Brain microvascular endothelial cell (primary cell): ENCODE measurements around the gene GALNT3.

Experiments
- DNase-seq: peaks from one replicate; pipeline ENCODE4 v3.0.0-alpha.2; 2020
- H3K27ac ChIP-seq: fragments of 250-450 bp; sonication (Bioruptor Pico); 2 replicates; pipeline ENCODE4 v1.5.1; 2020; ENCODE audit warnings: mild to moderate bottlenecking, moderate library complexity
- H3K27me3 ChIP-seq: fragments of 250-450 bp; sonication (Bioruptor Pico); replicated peaks from 2 replicates; pipeline ENCODE4 v1.5.1; 2020; ENCODE audit warnings: mild to moderate bottlenecking
- H3K36me3 ChIP-seq: fragments of 250-450 bp; sonication (Bioruptor Pico); replicated peaks from 2 replicates; pipeline ENCODE4 v1.5.1; 2020; ENCODE audit warnings: mild to moderate bottlenecking
- H3K4me3 ChIP-seq: 2 replicates; pipeline ENCODE4 v1.5.1; 2011; ENCODE audit warnings: low read depth, mild to moderate bottlenecking, control low read depth, low read length, moderate library complexity
- CTCF ChIP-seq: IDR thresholded peaks from 2 replicates; pipeline ENCODE4 v1.5.1; 2011; ENCODE audit warnings: low read depth, mild to moderate bottlenecking, moderate library complexity, low read length, control low read depth, inconsistent platforms; ENCODE audit errors: missing control alignments
- in situ Hi-C: cut with HindIII; loops from 2 replicates; pipeline ENCODE4 v1.10.0; 2017; ENCODE audit warnings: low sequenced_read_pairs, low pct_ligation_motif_present

The GALNT3 gene

GRCh38 chr2:165718610-165719210, 75.3 kb downstream of the GALNT3 start:
- no peaks in the 10 kb centered on the region for H3K27me3 ChIP-seq
- H3K36me3 ChIP-seq = no peaks in the 10 kb centered on the region
- no peak overlapping the region for H3K27ac ChIP-seq
- no peak overlapping the region for H3K4me3 ChIP-seq
- in situ Hi-C loops = no loop called here
- no peak for TF ChIP-seq CTCF
- DNase-seq = no peak

GRCh38 chr2:165716091-165716490, 78.0 kb downstream of the GALNT3 start:
- Histone ChIP-seq H3K4me3 (no peak overlapping the region), H3K27me3 (no peaks in the 10 kb centered on the region), H3K36me3 (no peaks in the 10 kb centered on the region), H3K27ac (no peak overlapping the region)
- DNase-seq = no peak
- TF ChIP-seq CTCF = no peak
- in situ Hi-C loops = no loop called here

- in situ Hi-C loops = no loop called here
- no peak for TF ChIP-seq CTCF
- no peak for DNase-seq
- H3K36me3 ChIP-seq = no peaks in the 10 kb centered on the region
- H3K27ac ChIP-seq = no peak overlapping the region
- no peak overlapping the region for H3K4me3 ChIP-seq
- no peaks in the 10 kb centered on the region for H3K27me3 ChIP-seq
These were observed 87.0 kb downstream of the GALNT3 start for GRCh38 chr2:165706960-165707487.

- no peak overlapping the region for H3K4me3 ChIP-seq
- H3K27me3 ChIP-seq = no peaks in the 10 kb centered on the region
- in situ Hi-C loops = no loop called here
- no peak for TF ChIP-seq CTCF
- no peaks in the 10 kb centered on the region for H3K36me3 ChIP-seq
- H3K27ac ChIP-seq = no peak overlapping the region
- DNase-seq = no peak
These were observed 92.9 kb downstream of the GALNT3 start for GRCh38 chr2:165701147-165701546.

GRCh38 chr2:165700531-165700930, 93.5 kb downstream of the GALNT3 start:
- H3K27ac ChIP-seq = no peak overlapping the region
- in situ Hi-C loops = no loop called here
- no peak for DNase-seq
- H3K36me3 ChIP-seq = no peaks in the 10 kb centered on the region
- no peaks in the 10 kb centered on the region for H3K27me3 ChIP-seq
- no peak overlapping the region for H3K4me3 ChIP-seq
- no peak for TF ChIP-seq CTCF

- no peaks in the 10 kb centered on the region for H3K27me3 ChIP-seq
- DNase-seq = no peak
- H3K27ac ChIP-seq = no peak overlapping the region
- in situ Hi-C loops = no loop called here
- TF ChIP-seq CTCF = no peak
- no peak overlapping the region for H3K4me3 ChIP-seq
- no peaks in the 10 kb centered on the region for H3K36me3 ChIP-seq
These were observed 94.1 kb downstream of the GALNT3 start for GRCh38 chr2:165699946-165700345.
